KG1 (cell line): ENCODE results near the gene GLRX2.
A peak's percentile ranks its signal among the peaks of the same experiment; 100 is the strongest.
"Not testable (repeated sequence)": the region's sequence is repeated elsewhere in the genome, so short reads cannot be mapped to it uniquely, and the experiment has no call there.

Experiments used
- DNase-seq: peaks from one replicate; lab custom pipeline; 2025; lab: John Stamatoyannopoulos, UW

Gene GLRX2

GRCh38 chr1:193062698-193063463 lies 42.3 kb downstream of the GLRX2 start:
- DNase-seq, result no peak

GRCh38 chr1:193060938-193061337 lies 44.3 kb downstream of the GLRX2 start:
- DNase-seq, result no peak

DNA sequence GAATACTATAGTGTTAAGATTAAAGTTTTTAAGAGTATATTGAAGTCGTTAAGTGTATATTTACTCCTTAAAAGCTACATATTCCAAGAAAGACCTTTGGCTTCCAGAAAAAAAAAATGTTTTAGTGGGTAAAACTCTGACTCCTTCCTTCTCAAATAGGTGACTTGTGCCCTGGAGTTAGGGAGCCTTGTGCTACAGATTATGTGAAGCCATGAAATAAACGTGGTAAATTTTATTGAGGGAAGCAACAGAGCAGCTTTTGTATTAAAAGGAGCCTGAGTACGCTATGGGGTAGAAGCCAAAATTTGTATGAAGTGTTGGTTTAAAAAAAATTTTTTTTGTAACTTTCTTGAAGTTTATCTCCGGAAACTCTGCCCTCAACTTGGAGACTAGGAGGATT lies 44.8 kb downstream of the GLRX2 start:
- DNase-seq, result no peak

DNA sequence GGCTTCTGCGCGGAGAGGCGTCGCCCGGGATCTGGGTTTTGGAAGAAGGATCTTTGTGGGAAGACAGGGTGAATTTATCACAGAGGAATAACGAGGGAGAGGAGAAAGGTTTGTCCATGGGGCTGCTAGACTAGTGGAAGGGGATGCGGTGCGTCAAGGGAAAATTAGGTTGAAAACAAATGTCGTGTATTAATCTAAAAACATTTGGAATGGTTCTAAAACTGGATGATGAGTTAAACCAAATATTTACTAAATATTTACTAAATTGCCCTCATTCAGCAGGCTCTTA lies 45.2 kb downstream of the GLRX2 start:
- DNase-seq, result no peak

GRCh38 chr1:193059282-193060114 lies 45.7 kb downstream of the GLRX2 start, which contains the start of the genes RO60 and UCHL5:
Gene RO60 (plus strand): TSS chr1:193059612. CDS start chr1:193069055, 9,443 bp downstream.
Gene UCHL5 (minus strand): TSS chr1:193059360. CDS start chr1:193059260, 100 bp downstream.
- peak; percentile 90 for DNase-seq

DNA sequence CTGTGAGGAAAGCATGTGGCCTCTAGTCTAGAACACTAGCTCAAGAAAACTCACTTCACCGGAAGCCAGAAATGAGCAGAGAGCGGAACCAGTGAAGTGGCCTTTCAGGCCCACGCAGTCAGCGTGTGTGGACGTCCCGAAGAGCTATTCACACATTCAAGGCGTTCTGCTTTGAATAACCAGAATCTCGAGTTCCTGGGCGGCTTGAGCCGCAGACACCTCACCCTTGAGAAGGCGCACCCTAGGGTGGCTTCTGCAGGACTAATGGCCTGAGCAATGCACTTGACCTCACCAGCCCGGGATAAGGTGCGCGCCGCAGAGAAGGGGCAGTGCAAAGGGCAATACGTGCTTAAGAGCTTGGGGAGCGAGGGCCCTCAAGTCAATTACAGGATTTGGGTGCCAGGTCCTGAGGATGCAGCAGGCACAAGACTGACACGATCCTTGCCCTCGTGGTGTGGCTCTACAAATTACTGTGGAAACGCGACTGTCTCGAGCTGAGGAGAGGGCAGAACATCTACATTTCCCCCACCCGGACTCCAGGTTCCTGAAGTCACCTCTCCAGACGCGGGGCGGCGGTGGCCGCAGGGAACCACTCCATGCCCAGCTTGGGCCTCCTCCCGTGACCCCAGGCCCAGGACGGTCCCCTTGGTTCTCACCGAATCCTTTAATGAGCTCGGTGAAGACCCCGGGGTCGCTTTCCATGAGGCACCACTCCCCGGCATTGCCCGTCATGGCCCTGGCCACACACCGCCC lies 46.5 kb downstream of the GLRX2 start:
- DNase-seq, result peak; percentile 49

DNA sequence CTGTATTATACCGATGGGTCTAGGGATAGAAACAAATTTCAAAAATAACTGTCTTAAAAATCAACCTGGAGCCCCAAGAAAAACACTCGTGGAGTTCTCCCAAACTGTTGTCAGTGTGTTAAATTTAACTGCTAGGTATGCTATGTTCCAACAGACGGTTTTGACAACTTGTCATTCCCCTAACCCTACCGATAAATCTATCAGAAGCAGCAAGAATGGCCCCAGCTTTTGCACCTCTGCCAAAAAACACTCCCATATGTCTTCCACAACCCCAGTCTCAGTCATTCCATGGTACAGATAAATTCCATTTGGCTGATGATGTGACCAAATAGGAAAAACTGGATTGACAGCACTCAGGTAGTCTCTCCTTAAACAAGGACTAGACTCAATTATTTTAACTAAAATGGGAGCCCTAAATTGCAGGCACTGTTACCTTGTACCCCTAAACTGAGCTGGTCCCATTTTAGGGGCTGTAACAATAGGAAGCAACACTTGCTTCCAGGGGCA lies 51.0 kb downstream of the GLRX2 start:
- DNase-seq, result no peak

DNA sequence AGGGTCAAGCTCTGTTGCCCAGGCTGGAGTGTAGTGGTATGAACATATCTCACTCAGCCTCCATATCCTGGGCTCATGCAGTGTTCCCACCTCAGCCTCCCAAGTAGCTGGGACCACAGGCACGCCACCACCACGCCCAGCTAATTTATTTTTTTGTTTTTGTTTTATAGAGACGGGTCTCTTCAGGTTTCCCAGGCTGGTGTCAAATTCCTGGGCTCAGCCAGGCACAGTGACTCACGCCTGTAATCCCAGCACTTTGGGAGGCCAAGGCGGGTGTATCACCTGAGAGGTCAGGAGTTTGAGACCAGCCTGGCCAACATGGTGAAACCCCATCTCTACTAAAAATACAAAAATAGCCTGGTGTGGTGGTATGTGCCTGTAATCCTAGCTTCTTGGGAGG lies 56.3 kb downstream of the GLRX2 start:
- DNase-seq, result not testable (repeated sequence)
